Caco-2 (cell line): ENCODE data around the gene FAM120AOS. TPM values are rescaled to one million over a fixed set of nuclear protein-coding genes. Genes with fewer than 3 reads are reported as not detected.

Experiments used
- BruUV-seq: library from RNA; stranded (reverse); fragments of 400-500 nt; replicated peaks from 2 replicates; lab custom pipeline; 2021; lab: Mats Ljungman, UMichigan
- CTCF ChIA-PET: fragments of 300-600 bp; sonication (Branson Sonifier 250); formaldehyde crosslinking; loops from one replicate; lab custom pipeline; 2022; ENCODE audit warnings: antibody characterized with exemption; lab: Charles Lee
- POLR2A ChIA-PET: fragments of 300-600 bp; sonication (Branson Sonifier 250); formaldehyde crosslinking; loops from one replicate; lab custom pipeline; 2022; ENCODE audit warnings: antibody characterized with exemption; lab: Charles Lee
- DNase-seq, 2 experiments: peaks; one replicate each; pipeline versions ENCODE4 v3.0.0 to v3.0.0-alpha.2; 2020 to 2022
- H3K27me3 ChIP-seq: replicated peaks from 2 replicates; pipeline ENCODE4 v1.6.0; 2011; ENCODE audit warnings: low read length; ENCODE audit not compliant: control insufficient read depth, insufficient read depth
- H3K36me3 ChIP-seq: 2 replicates; pipeline ENCODE4 v1.5.1; 2011; ENCODE audit warnings: low read length; ENCODE audit not compliant: control insufficient read depth, insufficient read depth
- H3K4me1 ChIP-seq: fragments of 250-450 bp; sonication (Bioruptor Pico); 2 replicates; pipeline ENCODE4 v1.5.1; 2020; ENCODE audit warnings: mild to moderate bottlenecking
- H3K4me3 ChIP-seq: 2 replicates; pipeline ENCODE4 v1.5.1; 2011; ENCODE audit warnings: low read depth, mild to moderate bottlenecking, control low read depth, low read length
- H3K9me3 ChIP-seq: fragments of 250-450 bp; sonication (Bioruptor Pico); 2 replicates; pipeline ENCODE4 v1.5.1; 2020; ENCODE audit warnings: mild to moderate bottlenecking, moderate library complexity
- H3K27ac Mint-ChIP-seq: one replicate; pipeline ENCODE4 v1.8.0; 2022; ENCODE audit warnings: mixed read lengths; ENCODE audit not compliant: unreplicated experiment
- H3K27me3 Mint-ChIP-seq: one replicate; pipeline ENCODE4 v1.8.0; 2022; ENCODE audit warnings: mixed read lengths; ENCODE audit not compliant: insufficient read depth, unreplicated experiment
- H3K36me3 Mint-ChIP-seq: one replicate; pipeline ENCODE4 v1.8.0; 2022; ENCODE audit warnings: mild to moderate bottlenecking, mixed read lengths; ENCODE audit not compliant: insufficient read depth, unreplicated experiment
- H3K4me1 Mint-ChIP-seq: one replicate; pipeline ENCODE4 v1.8.0; 2022; ENCODE audit warnings: low read depth, mixed read lengths; ENCODE audit not compliant: unreplicated experiment
- H3K4me3 Mint-ChIP-seq: one replicate; pipeline ENCODE4 v1.8.0; 2022; ENCODE audit warnings: mild to moderate bottlenecking, moderate library complexity, mixed read lengths; ENCODE audit not compliant: unreplicated experiment
- H3K9me3 Mint-ChIP-seq: one replicate; pipeline ENCODE4 v1.8.0; 2022; ENCODE audit warnings: mixed read lengths; ENCODE audit not compliant: unreplicated experiment
- CTCF ChIP-seq, 2 experiments: fragments of 200-600 bp in 1 of 2; IDR thresholded peaks; 1 replicate in 1 of 2; 2 replicates in 1 of 2; pipeline versions ENCODE4 v1.5.1 to v1.8.0; 2011 to 2022; ENCODE audit warnings: antibody characterized with exemption in 1 of 2, control low read depth in 1 of 2, inconsistent platforms in 1 of 2, low read depth in 1 of 2, low read length in 1 of 2, mild to moderate bottlenecking in 1 of 2, moderate library complexity in 1 of 2; ENCODE audit not compliant: insufficient read depth in 1 of 2, severe bottlenecking in 1 of 2, unreplicated experiment in 1 of 2
- intact Hi-C: fragments of 100-400 bp; cut with micrococcal nuclease; formaldehyde crosslinking; loops from one replicate; pipeline ENCODE4 v1.10.0; 2022; ENCODE audit not compliant: unreplicated experiment
- total RNA-seq: library from RNA; stranded (reverse); gene quantifications from 2 replicates; pipeline ENCODE4 v1.2.3, GENCODE V29; 2022

The FAM120AOS gene
- total RNA-seq, 1 experiment from 2014 or later = 36.0 TPM

GRCh38 chr9:93476924-93477323, 23.5 kb upstream of the FAM120AOS start:
- no peak for TF ChIP-seq CTCF (IDR thresholded peaks at IDR 0.05; ENCODE audit: insufficient read depth in 1 of 2, low read depth in 1 of 2, low read length in 1 of 2, severe bottlenecking in 1 of 2, unreplicated experiment in 1 of 2)
- H3K27me3 ChIP-seq = no peaks in the 10 kb centered on the region
- POLR2A ChIA-PET = no interaction called here

GRCh38 chr9:93475856-93476255, 22.5 kb upstream of the FAM120AOS start:
- Mint-ChIP-seq H3K4me3 (no peak overlapping the region), H3K27me3 (no peaks in the 10 kb centered on the region), H3K9me3 (no peaks in the 10 kb centered on the region), H3K27ac (no peak overlapping the region), H3K36me3 (peaks cover 17% of the 10 kb centered on the region), H3K4me1 (no peaks in the 10 kb centered on the region)
- POLR2A ChIA-PET = no interaction called here
- no peak for TF ChIP-seq CTCF (IDR thresholded peaks at IDR 0.05; ENCODE audit: insufficient read depth in 1 of 2, low read depth in 1 of 2, low read length in 1 of 2, severe bottlenecking in 1 of 2, unreplicated experiment in 1 of 2)
- Histone ChIP-seq H3K4me1 (no peaks in the 10 kb centered on the region), H3K9me3 (no peaks in the 10 kb centered on the region), H3K27me3 (no peaks in the 10 kb centered on the region), H3K4me3 (no peak overlapping the region), H3K36me3 (no peaks in the 10 kb centered on the region)
- CTCF ChIA-PET = no interaction called here
- no peak for DNase-seq
- BruUV-seq = no TSS peak
- intact Hi-C loops = no loop called here

More at GRCh38 chr9:93476924-93477323, 23.5 kb upstream of the FAM120AOS start:
- Mint-ChIP-seq H3K27me3 (no peaks in the 10 kb centered on the region), H3K4me1 (no peaks in the 10 kb centered on the region), H3K9me3 (no peaks in the 10 kb centered on the region), H3K27ac (no peak overlapping the region), H3K36me3 (peaks cover 17% of the 10 kb centered on the region), H3K4me3 (no peak overlapping the region)
- BruUV-seq = no TSS peak
- Histone ChIP-seq H3K4me1 (no peaks in the 10 kb centered on the region), H3K36me3 (no peaks in the 10 kb centered on the region), H3K9me3 (no peaks in the 10 kb centered on the region), H3K4me3 (no peak overlapping the region)
- intact Hi-C loops = no loop called here
- CTCF ChIA-PET = no interaction called here
- no peak for DNase-seq

- Mint-ChIP-seq H3K27me3 (no peaks in the 10 kb centered on the region), H3K4me3 (no peak overlapping the region), H3K9me3 (no peaks in the 10 kb centered on the region), H3K4me1 (no peaks in the 10 kb centered on the region), H3K27ac (no peak overlapping the region), H3K36me3 (peaks cover 17% of the 10 kb centered on the region)
- DNase-seq = no peak
- H3K27me3 ChIP-seq = no peaks in the 10 kb centered on the region
- H3K36me3 ChIP-seq = no peaks in the 10 kb centered on the region
- no peaks in the 10 kb centered on the region for H3K4me1 ChIP-seq
- no peak for TF ChIP-seq CTCF (IDR thresholded peaks at IDR 0.05; ENCODE audit: insufficient read depth in 1 of 2, low read depth in 1 of 2, low read length in 1 of 2, severe bottlenecking in 1 of 2, unreplicated experiment in 1 of 2)
- no peak overlapping the region for H3K4me3 ChIP-seq
- POLR2A ChIA-PET = no interaction called here
- intact Hi-C loops = no loop called here
- H3K9me3 ChIP-seq = no peaks in the 10 kb centered on the region
- BruUV-seq = no TSS peak
- CTCF ChIA-PET = no interaction called here
Measured at GRCh38 chr9:93475108-93475507, 21.7 kb upstream of the FAM120AOS start.
